HepG2 (cell line): ENCODE results near the gene SIN3A. TPM values are rescaled to one million over a fixed set of nuclear protein-coding genes. Genes with fewer than 3 reads are reported as not detected.
A peak's percentile ranks its signal among the peaks of the same experiment; 100 is the strongest.

Experiments
- BHLHE40 ChIP-seq: IDR thresholded peaks from 2 replicates; pipeline ENCODE4 v1.6.1; 2011; ENCODE audit warnings: low read length, improper control_type of control experiment
- CREB1 ChIP-seq, 2 experiments: fragments of 450-650 bp in 1 of 2; IDR thresholded peaks; 2 replicates each; pipeline ENCODE4 v1.6.1; 2016 to 2017; ENCODE audit warnings: control low read depth in 1 of 2, mild to moderate bottlenecking in 1 of 2, missing compliant biosample characterization in 1 of 2, missing genetic modification characterization in 1 of 2
- DPF2 ChIP-seq: sonication (generic); formaldehyde crosslinking; IDR thresholded peaks from 2 replicates; pipeline ENCODE4 v1.4.0; 2020; ENCODE audit warnings: mild to moderate bottlenecking, low read depth, missing genetic modification reagents, borderline replicate concordance
- ETS1 ChIP-seq: sonication (generic); formaldehyde crosslinking; IDR thresholded peaks from 2 replicates; pipeline ENCODE4 v1.4.0; 2020; ENCODE audit warnings: missing genetic modification reagents
- ETV5 ChIP-seq: IDR thresholded peaks from 2 replicates; pipeline ENCODE4 v1.6.1; 2018; ENCODE audit warnings: missing biosample characterization, missing genetic modification reagents, inconsistent platforms, borderline replicate concordance
- FOXA3 ChIP-seq: IDR thresholded peaks from 2 replicates; pipeline ENCODE4 v1.6.1; 2016; ENCODE audit warnings: missing genetic modification reagents, missing compliant biosample characterization
- KAT7 ChIP-seq: IDR thresholded peaks from 2 replicates; pipeline ENCODE4 v1.6.1; 2018; ENCODE audit warnings: borderline replicate concordance, missing compliant biosample characterization
- KDM1A ChIP-seq: IDR thresholded peaks from 2 replicates; pipeline ENCODE4 v1.6.1; 2016; ENCODE audit warnings: missing compliant biosample characterization
- NFE2L1 ChIP-seq: sonication (generic); formaldehyde crosslinking; IDR thresholded peaks from 2 replicates; pipeline ENCODE4 v1.4.0; 2020; ENCODE audit warnings: missing genetic modification reagents, mild to moderate bottlenecking, borderline replicate concordance
- NR2C2 ChIP-seq: sonication (generic); formaldehyde crosslinking; IDR thresholded peaks from 2 replicates; pipeline ENCODE4 v1.4.0; 2020; ENCODE audit warnings: missing genetic modification reagents, mild to moderate bottlenecking, moderate library complexity, borderline replicate concordance
- RARA ChIP-seq: IDR thresholded peaks from 2 replicates; pipeline ENCODE4 v1.6.1; 2016; ENCODE audit warnings: missing genetic modification reagents, missing compliant biosample characterization
- RBAK ChIP-seq: sonication (generic); formaldehyde crosslinking; IDR thresholded peaks from 2 replicates; pipeline ENCODE4 v1.5.1; 2020; ENCODE audit warnings: mild to moderate bottlenecking, missing genetic modification reagents
- RBFOX2 ChIP-seq: fragments of 200-400 bp; formaldehyde crosslinking; IDR thresholded peaks from 2 replicates; pipeline ENCODE4 v1.6.1; 2017; ENCODE audit warnings: low read depth, mild to moderate bottlenecking, low read length
- SALL1 ChIP-seq: sonication (generic); formaldehyde crosslinking; IDR thresholded peaks from 2 replicates; pipeline ENCODE4 v1.8.0; 2022; ENCODE audit warnings: mild to moderate bottlenecking, missing genetic modification reagents
- SMYD3 ChIP-seq: sonication (generic); formaldehyde crosslinking; IDR thresholded peaks from 2 replicates; pipeline ENCODE4 v1.8.1; 2023; ENCODE audit warnings: mild to moderate bottlenecking, missing genetic modification reagents
- YY1 ChIP-seq: IDR thresholded peaks from 2 replicates; pipeline ENCODE4 v1.6.1; 2011; ENCODE audit warnings: low read length, low read depth, moderate library complexity, mild to moderate bottlenecking; ENCODE audit not compliant: insufficient read depth, insufficient replicate concordance
- ZBTB34 ChIP-seq: sonication (generic); formaldehyde crosslinking; IDR thresholded peaks from 2 replicates; pipeline ENCODE4 v1.8.0; 2022; ENCODE audit warnings: mild to moderate bottlenecking, missing genetic modification reagents
- ZBTB4 ChIP-seq: sonication (generic); formaldehyde crosslinking; IDR thresholded peaks from 2 replicates; pipeline ENCODE4 v1.4.0; 2020; ENCODE audit warnings: missing genetic modification reagents, mild to moderate bottlenecking, borderline replicate concordance
- ZNF20 ChIP-seq: sonication (generic); formaldehyde crosslinking; IDR thresholded peaks from 2 replicates; pipeline ENCODE4 v1.4.0; 2020; ENCODE audit warnings: mild to moderate bottlenecking, moderate library complexity, missing genetic modification reagents
- ZNF331 ChIP-seq: sonication (generic); formaldehyde crosslinking; IDR thresholded peaks from 2 replicates; pipeline ENCODE4 v1.4.0; 2020; ENCODE audit warnings: missing genetic modification reagents
- ZNF354B ChIP-seq: sonication (generic); formaldehyde crosslinking; IDR thresholded peaks from 2 replicates; pipeline ENCODE4 v1.8.0; 2022; ENCODE audit warnings: mild to moderate bottlenecking, missing genetic modification reagents
- ZNF563 ChIP-seq: sonication (generic); formaldehyde crosslinking; IDR thresholded peaks from 2 replicates; pipeline ENCODE4 v1.8.0; 2022; ENCODE audit warnings: mild to moderate bottlenecking, moderate library complexity, missing genetic modification reagents
- ZNF879 ChIP-seq: sonication (generic); formaldehyde crosslinking; IDR thresholded peaks from 2 replicates; pipeline ENCODE4 v1.8.1; 2023; ENCODE audit warnings: missing genetic modification reagents
- ZSCAN31 ChIP-seq: sonication (generic); formaldehyde crosslinking; IDR thresholded peaks from 2 replicates; pipeline ENCODE4 v1.5.0; 2020; ENCODE audit warnings: low read depth, mild to moderate bottlenecking, missing genetic modification reagents
- polyA plus RNA-seq, 8 experiments: library from polyadenylated mRNA; depleted of rRNA in 3 of 8; stranded (reverse) in 7 of 8; unstranded in 1 of 8; fragments of >200 nt; fragmentation: Illumina TruSeq in 4 of 8; extraction: Trizol in 4 of 8; gene quantifications; 2 replicates each; pipeline versions ENCODE4 v1.2.1 to v1.2.3, GENCODE V29; 2011 to 2016; ENCODE audit warnings: low read depth in 4 of 8, missing spikeins in 1 of 8, mixed read lengths in 1 of 8; ENCODE audit not compliant: insufficient read depth in 1 of 8
- total RNA-seq, 5 experiments: library from RNA; depleted of rRNA; stranded (reverse); fragments of >200 nt; fragmentation: Illumina TruSeq; extraction: Trizol; gene quantifications; 2 replicates each; pipeline ENCODE4 v1.2.3, GENCODE V29; 2016; ENCODE audit warnings: low read depth in 1 of 5

SIN3A gene
- total and polyA plus RNA-seq, 2 of the 13 experiments (the other 11 are each of a cell fraction or from before 2014, with no cell fraction given), result 16.1 to 28.1 TPM

GRCh38 chr15:75453703-75454470, 2.4 kb upstream of the SIN3A start (continued):
- no peak for TF ChIP-seq NFE2L1 (CRISPR knock-in tag)
- TF ChIP-seq YY1, result peak; percentile 33
- no peak for TF ChIP-seq KDM1A (CRISPR knock-in tag)
- TF ChIP-seq ZNF879 (CRISPR knock-in tag), result 0 out of 2 replicates have a peak, but pooled peaks have one; percentile 6
- peak; percentile 95 for TF ChIP-seq ETV5 (CRISPR knock-in tag)
- peak; percentile 73 for TF ChIP-seq SALL1
- no peak for TF ChIP-seq ZBTB34 (CRISPR knock-in tag)
- TF ChIP-seq DPF2 (CRISPR knock-in tag), result no peak
- TF ChIP-seq SMYD3 (CRISPR knock-in tag), result peak; percentile 81; the same call in 1 of the 2 replicates
- TF ChIP-seq CREB1 (IDR thresholded peaks at IDR 0.05), result peak; percentile 86
- peak; percentile 94 for TF ChIP-seq CREB1 (CRISPR knock-in tag; IDR thresholded peaks at IDR 0.05)
- peak; percentile 11; the same call in 1 of the 2 replicates for TF ChIP-seq FOXA3 (CRISPR knock-in tag)
- 0 out of 2 replicates have a peak, but pooled peaks have one; percentile 10 for TF ChIP-seq BHLHE40
- no peak for TF ChIP-seq ZBTB4 (CRISPR knock-in tag)
- no peak; the same call in 1 of the 2 replicates for TF ChIP-seq ZSCAN31
- TF ChIP-seq ZNF331 (CRISPR knock-in tag), result peak; percentile 69; the same call in 1 of the 2 replicates
- TF ChIP-seq ETS1, result 0 out of 2 replicates have a peak, but pooled peaks have one; percentile 10
- TF ChIP-seq ZNF563, result peak; percentile 91
- TF ChIP-seq RARA (CRISPR knock-in tag), result no peak
- no peak for TF ChIP-seq RBAK (CRISPR knock-in tag)
- peak; percentile 77 for TF ChIP-seq RBFOX2
- peak; percentile 64; the same call in 1 of the 2 replicates for TF ChIP-seq NR2C2 (CRISPR knock-in tag)
- no peak for TF ChIP-seq ZNF20
- peak; percentile 70; the same call in 1 of the 2 replicates for TF ChIP-seq KAT7 (CRISPR knock-in tag)
- no peak for TF ChIP-seq ZNF354B (CRISPR knock-in tag)
